ENCODE measurements around the gene TMEM60. TPM values are rescaled to one million over a fixed set of nuclear protein-coding genes. Genes with fewer than 3 reads are reported as not detected.
"Not testable (repeated sequence)": the region's sequence is repeated elsewhere in the genome, so short reads cannot be mapped to it uniquely, and the experiment has no call there.

Gene TMEM60
- total RNA-seq, 1 donor from 2014 or later = 6.6 TPM

- intact Hi-C loops (cut with DNase I) = no loop called here
- ATAC-seq (ENCODE audit: poor library complexity) (no peak), DNase-seq (no peak)
Observed at GRCh38 chr7:77786018-77786417, 12.2 kb downstream of the TMEM60 start.

GRCh38 chr7:77784426-77784825, 13.8 kb downstream of the TMEM60 start:
- ATAC-seq (ENCODE audit: poor library complexity); DNase-seq; intact Hi-C loops (cut with DNase I): not testable (repeated sequence)

- intact Hi-C loops (cut with DNase I) = no loop called here
- ATAC-seq (ENCODE audit: poor library complexity) (peak; percentile 18), DNase-seq (no peak)
Observed at GRCh38 chr7:77783545-77783944, 14.7 kb downstream of the TMEM60 start.

DNA sequence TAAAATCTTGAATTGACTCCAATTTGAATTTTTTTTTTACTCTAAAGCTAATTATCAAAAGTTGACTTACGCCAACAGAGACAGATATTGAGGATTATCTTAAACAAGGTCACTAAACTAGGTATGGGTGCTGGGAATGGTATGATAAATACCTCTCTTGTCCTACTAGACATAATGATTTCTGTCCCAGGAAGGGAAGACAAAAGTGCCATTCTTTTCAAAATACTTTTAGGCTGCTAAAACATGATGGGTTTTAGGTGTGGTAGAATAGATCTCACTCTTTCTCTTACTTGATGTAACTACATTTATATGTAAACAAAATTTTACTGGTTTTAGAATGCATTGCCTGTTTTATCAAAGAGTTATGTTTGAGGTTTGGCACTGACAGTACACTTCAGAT, 15.1 kb downstream of the TMEM60 start:
- intact Hi-C loops (cut with DNase I) = no loop called here
- ATAC-seq (ENCODE audit: poor library complexity) (no peak), DNase-seq (no peak)

- intact Hi-C loops (cut with DNase I) = no loop called here
- DNase-seq (no peak), ATAC-seq (ENCODE audit: poor library complexity) (no peak)
Observed at GRCh38 chr7:77782383-77782782, 15.9 kb downstream of the TMEM60 start.

- ATAC-seq (ENCODE audit: poor library complexity) (no peak), DNase-seq (no peak)
- intact Hi-C loops (cut with DNase I) = no loop called here
Observed at GRCh38 chr7:77778535-77778934, 19.7 kb downstream of the TMEM60 start.

GRCh38 chr7:77771901-77772300, 26.3 kb downstream of the TMEM60 start:
- intact Hi-C loops (cut with DNase I) = no loop called here
- DNase-seq (no peak), ATAC-seq (ENCODE audit: poor library complexity) (no peak)

GRCh38 chr7:77770316-77770715, 27.9 kb downstream of the TMEM60 start:
- no peak for ATAC-seq (ENCODE audit: poor library complexity)
- DNase-seq = no peak
- intact Hi-C loops (cut with DNase I) = no loop called here

GRCh38 chr7:77766801-77767605, 31.2 kb downstream of the TMEM60 start:
- ATAC-seq (ENCODE audit: poor library complexity) (no peak), DNase-seq (no peak)
- intact Hi-C loops (cut with DNase I) = no loop called here

DNA sequence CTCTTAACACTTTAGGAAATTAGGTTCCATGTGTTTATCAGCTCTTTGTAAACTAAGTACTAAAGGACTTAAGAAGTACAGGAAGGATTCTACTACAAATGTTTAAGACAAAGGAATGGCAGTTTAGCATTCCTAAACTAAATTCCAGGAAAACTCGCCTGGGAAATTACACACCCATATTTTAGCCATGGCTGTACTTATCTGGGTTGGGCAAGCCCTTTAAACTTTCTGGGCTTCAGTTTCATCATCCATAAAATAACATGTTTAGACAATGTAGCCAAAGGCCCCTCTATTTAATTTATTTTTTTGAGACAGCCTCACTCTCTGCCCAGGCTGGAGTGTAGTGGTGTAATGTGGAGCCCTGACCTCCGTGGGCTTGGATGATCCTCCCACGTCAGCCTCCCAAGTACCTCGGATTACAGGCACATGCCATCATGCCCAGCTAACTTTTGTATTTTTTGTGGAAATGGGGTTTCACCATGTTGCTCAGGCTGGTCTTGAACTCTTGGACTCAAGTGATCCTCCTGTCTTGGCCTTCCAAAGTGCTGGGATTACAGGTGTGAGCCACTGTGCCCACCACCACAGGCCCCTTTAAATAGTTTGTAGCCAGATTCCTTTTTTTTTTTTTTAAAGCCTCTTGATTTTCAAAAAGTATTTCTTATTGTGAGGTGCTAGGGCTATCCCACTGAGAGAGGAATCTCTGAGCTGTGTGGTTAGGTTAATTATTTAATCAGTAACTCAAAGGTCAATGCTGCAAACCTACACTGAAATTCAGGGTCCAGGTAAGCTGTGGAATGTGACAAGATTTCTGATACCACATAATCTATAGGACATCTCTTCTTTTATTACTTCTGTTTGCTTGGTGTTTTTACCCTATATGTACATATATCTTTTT, 32.1 kb downstream of the TMEM60 start:
- intact Hi-C loops (cut with DNase I) = no loop called here
- DNase-seq (no peak), ATAC-seq (ENCODE audit: poor library complexity) (no peak)

- no peak for ATAC-seq (ENCODE audit: poor library complexity)
- DNase-seq = no peak
- intact Hi-C loops (cut with DNase I) = no loop called here
Observed at GRCh38 chr7:77765481-77765880, 32.8 kb downstream of the TMEM60 start.

DNA sequence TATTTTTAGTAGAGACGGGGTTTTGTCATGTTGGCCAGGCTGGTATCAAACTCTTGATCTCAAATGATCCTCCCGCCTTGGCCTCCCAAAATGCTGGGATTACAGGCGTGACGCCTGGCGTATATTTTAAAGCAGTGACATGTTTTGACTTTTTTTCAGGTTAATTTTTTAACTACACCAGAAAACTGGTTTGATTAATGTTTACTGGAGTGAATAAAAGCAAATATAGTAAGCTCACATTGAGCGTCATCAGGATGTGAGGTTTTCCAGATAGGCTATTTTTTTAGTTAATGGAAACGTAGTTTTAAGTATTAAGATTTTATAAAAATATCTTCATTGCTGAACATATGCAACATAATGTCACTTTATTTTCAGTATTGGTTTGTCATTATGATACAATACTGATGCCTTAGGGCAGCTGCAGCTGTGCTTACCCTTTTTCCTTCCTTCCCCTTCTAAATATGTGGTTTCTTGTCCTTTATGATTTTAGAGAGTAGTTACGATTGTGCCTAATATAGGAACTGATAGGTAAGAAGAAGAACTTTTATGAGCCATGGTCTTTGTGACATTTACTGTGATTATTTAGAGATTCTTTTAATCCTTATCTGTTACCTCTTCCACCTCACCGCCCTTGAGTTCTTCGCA, 37.3 kb downstream of the TMEM60 start:
- intact Hi-C loops (cut with DNase I) = no loop called here
- ATAC-seq (ENCODE audit: poor library complexity) = no peak
- DNase-seq = no peak

DNA sequence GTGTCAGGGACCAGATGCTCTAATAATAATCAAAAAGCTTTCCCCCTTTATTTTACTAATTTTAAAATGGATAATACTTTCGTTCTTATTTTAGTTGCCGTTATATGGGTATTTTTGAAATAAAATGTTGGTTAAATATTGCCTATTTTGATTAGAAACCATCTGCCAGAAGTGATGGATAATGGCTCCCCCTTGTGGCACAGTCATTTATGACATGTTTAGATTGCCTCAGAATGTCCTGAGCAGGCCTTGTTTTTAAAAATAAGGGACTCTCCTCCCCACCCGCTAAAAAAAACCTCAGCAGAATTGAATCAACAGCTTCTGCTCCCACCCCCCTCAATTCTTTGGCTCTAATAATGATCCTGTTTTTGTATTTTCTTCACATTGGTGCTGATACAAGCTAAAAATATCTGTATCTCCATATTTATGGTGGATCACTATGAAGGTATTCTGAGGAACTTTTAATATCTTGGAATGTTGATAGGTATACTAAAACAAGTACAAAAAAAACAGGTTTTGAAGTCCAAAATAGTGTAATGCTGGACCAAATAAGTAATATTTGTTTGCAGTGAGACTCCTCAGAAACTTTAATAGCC, 38.8 kb downstream of the TMEM60 start:
- DNase-seq (no peak), ATAC-seq (ENCODE audit: poor library complexity) (peak; percentile 85)
- intact Hi-C loops (cut with DNase I) = loop anchor here (10.0 kb wide), 2 partner anchors 65 to 325 kb away; partner anchors contain the start of gene RSBN1L

DNA sequence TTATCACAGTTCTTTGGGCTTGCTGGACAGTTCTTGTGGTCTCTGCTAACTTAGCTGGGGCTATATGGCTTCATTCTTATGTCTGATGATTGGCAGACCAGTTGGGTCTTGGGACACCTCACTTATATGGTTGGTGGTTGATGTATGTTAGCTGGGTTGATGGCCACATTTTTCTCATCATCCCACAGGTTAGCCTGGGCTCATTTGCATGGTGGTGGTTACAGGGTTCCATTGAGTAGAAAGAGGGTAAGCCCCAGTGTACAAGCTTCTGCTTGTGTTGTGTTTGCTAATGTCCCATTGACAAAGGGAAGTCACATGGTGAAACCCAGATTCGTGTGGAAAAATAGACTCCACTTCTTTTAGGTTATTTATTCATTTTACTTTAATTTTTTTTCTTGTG, 40.6 kb downstream of the TMEM60 start:
- intact Hi-C loops (cut with DNase I) = loop anchor here (2.0 to 10.0 kb wide), 3 partner anchors 63 to 323 kb away; partner anchors contain the start of gene RSBN1L
- DNase-seq (no peak), ATAC-seq (ENCODE audit: poor library complexity) (no peak)

DNA sequence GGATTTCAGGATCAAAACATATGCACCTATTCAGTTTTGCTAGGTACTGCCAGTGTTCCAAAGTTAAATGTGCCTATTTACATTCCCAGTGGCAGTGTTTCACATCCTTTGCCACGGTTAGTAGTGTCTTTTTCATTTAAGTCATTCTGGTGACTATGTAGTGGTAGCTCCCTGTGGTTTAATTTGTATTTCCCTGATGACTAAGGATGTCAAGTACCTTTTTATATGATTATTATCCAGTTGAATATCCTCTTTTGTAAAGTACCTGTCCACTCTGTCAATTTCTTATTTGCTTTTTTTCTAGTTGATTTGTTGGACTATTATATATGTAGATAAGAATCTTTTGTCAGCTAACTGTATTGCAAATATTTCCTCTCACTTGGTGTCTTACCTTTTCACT, 45.1 kb downstream of the TMEM60 start:
- intact Hi-C loops (cut with DNase I) = loop anchor here (10.0 kb wide), 2 partner anchors 58 to 318 kb away; partner anchors contain the start of gene RSBN1L
- DNase-seq = no peak
- ATAC-seq (ENCODE audit: poor library complexity) = no peak

DNA sequence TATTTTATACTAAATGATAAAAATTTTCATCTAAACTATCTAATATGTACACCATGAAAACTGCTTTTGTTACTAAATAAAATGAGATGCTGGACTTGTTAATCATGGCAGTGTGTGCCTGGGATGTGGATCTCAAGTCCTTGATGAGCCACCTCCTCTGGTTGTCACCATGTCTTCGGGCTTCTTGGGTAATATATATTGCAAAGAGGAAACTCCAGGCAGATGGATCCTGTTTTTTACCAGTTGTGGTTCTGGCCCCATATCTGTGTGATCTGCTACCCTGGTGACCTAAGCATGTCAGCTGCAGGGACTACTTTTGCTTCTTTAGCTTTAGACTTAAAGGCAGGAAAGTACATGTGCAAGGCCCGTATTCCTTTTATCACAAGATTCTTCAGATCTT, 46.2 kb downstream of the TMEM60 start:
- DNase-seq (no peak), ATAC-seq (ENCODE audit: poor library complexity) (no peak)
- intact Hi-C loops (cut with DNase I) = loop anchor here (10.0 kb wide), 2 partner anchors 57 to 317 kb away; partner anchors contain the start of gene RSBN1L

- DNase-seq = no peak
- intact Hi-C loops (cut with DNase I) = no loop called here
- ATAC-seq (ENCODE audit: poor library complexity) = no peak
Observed at GRCh38 chr7:77747718-77748117, 50.5 kb downstream of the TMEM60 start.

DNA sequence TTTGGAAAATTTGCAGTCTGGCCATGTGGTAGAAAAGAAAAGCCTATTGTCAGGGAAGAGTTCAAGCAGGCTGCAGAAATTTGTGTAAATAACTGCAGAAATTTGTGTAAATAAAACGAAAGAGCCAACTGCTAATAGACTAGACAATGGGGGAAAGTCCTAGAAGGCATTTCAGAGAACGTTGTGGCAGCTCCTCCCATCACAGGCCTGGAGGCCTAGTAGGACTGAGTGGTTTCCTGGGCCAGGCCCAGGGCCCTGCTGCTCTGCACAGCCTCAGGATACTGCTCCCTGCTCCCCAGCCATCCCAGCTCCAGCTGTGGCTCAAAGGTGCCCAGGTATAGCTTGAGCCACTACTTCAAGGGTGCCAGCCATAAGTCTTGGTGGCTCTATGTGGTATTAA, 51.1 kb downstream of the TMEM60 start:
- no peak for ATAC-seq (ENCODE audit: poor library complexity)
- intact Hi-C loops (cut with DNase I) = no loop called here
- no peak for DNase-seq

GRCh38 chr7:77746824-77747165, 51.4 kb downstream of the TMEM60 start:
- no peak for ATAC-seq (ENCODE audit: poor library complexity)
- intact Hi-C loops (cut with DNase I) = no loop called here
- DNase-seq = no peak

All from Right ventricle myocardium superior (tissue), 1 donor.